ENCODE results near the gene FAM156B. TPM values are rescaled to one million over a fixed set of nuclear protein-coding genes. Genes with fewer than 3 reads are reported as not detected.

FAM156B gene
- total and polyA plus RNA-seq, 2 donors (not counting 1 experiment from before 2014, with no cell fraction given), result 13.3 to 50.8 TPM

DNA sequence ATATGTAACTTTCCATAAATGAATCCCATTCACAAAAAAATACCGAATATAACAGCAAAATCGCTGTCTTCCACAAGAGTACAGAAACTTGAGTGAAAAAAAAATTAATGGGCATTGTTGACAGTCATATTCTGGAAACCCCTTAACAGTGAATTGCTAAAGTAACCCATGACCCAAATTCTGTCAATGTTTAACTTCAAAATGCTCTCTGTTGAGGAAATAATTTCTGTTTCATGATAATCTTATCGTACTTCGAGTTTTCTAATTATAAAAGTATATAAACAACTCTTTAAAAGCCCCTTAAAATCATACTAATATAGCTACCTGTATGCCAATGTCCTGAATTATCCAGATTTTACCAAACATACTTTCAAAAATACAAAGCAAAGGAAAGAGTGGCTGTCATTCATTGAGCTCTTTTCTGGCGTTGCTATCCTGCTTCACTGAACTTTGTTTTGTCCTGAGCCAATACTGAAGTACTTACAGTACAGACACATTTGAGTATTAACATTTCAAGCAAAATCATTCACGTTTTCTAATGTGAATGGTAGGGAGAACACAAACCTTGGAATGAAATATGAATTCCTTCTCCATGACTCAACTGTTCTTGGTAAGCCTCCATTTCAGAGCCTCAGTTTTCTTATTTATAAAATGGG lies 31.7 kb upstream of the FAM156B start:
- no peaks in the 10 kb centered on the region for H3K4me1 Mint-ChIP-seq
- DNase-seq, result no peak

DNA sequence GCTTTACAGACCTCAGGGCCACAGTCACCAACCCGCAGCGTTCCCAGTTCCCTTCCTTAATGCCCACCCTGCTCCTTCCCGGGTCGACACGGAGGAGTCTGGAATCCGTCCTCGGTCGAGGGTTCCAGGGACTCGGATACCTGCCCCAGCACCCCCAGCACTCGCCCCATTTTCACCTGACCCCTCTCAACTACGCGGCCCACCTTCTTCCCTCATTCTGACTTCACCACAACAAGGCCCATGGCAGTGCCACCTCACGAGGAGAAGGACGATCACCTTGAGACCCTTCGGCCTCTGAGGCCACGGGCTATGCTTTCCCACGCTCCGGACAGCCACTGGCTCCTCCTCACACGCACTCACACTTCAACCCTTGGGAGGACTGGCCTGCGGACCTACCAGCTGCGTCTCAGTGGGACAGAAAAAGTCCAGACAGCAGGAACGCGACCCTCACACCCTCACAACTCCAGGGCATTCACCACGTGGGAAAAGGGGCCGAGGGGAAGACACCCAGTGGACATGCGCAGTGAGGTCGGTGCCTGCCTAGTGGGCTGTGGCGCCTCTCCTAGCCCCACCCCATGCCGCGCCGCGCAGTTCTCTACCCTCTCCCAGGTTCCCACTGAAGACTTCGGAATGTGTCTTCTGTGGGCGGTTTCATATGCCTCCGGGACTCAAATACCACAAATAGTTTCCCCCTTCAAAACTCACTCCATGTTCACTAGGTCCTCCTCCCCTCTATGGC lies 29.4 kb upstream of the FAM156B start, which contains the start of gene XAGE3:
Gene XAGE3 (minus strand): TSS at position 474 of the 739 bp plus-strand sequence. CDS start 950 bp downstream, outside the sequence.
- no peak within 1 kb of the TSS for H2AFZ ChIP-seq (ENCODE audit: insufficient read depth, low read depth, low read length, poor library complexity, severe bottlenecking)
- H3K4me1 ChIP-seq (ENCODE audit: control insufficient read depth in 2 of 2, insufficient read depth in 2 of 2, low read length in 2 of 2), result no peaks in the 10 kb centered on the region
- POLR2A ChIA-PET, result no interaction called here
- no peaks in the 10 kb centered on the region for H3K27me3 ChIP-seq (replicated peaks in 1 of 4; ENCODE audit: control extremely low read depth in 1 of 4, control insufficient read depth in 3 of 4, insufficient read depth in 4 of 4, low read length in 3 of 4)
- no peak for ATAC-seq (ENCODE audit: low read depth)
- no peak for DNase-seq
- no peak within 1 kb of the TSS for H3K27ac ChIP-seq (ENCODE audit: low read length in 2 of 2)
- H3K9me3 ChIP-seq (ENCODE audit: control extremely low read depth in 1 of 3, control insufficient read depth in 2 of 3, insufficient read depth in 1 of 3, low read length in 2 of 3), result no peaks in the 10 kb centered on the region
- Mint-ChIP-seq H3K4me1 (no peaks in the 10 kb centered on the region), H3K9me3 (ENCODE audit: insufficient read depth) (no peaks in the 10 kb centered on the region), H3K27ac (no peak within 1 kb of the TSS), H3K27me3 (no peaks in the 10 kb centered on the region), H3K4me3 (no peak within 1 kb of the TSS)
- no peak within 1 kb of the TSS for H3K9ac ChIP-seq (ENCODE audit: low read length)
- H3K36me3 ChIP-seq (replicated peaks in 1 of 2; ENCODE audit: control extremely low read depth in 1 of 2, control insufficient read depth in 1 of 2, extremely low read depth in 1 of 2, insufficient read depth in 2 of 2, low read length in 1 of 2), result no peaks in the 10 kb centered on the region
- no peak for TF ChIP-seq EZH2 (IDR thresholded peaks at IDR 0.05; ENCODE audit: borderline replicate concordance, insufficient read depth, low read depth, low read length, poor library complexity, severe bottlenecking)
- TF ChIP-seq, protein P1, sequence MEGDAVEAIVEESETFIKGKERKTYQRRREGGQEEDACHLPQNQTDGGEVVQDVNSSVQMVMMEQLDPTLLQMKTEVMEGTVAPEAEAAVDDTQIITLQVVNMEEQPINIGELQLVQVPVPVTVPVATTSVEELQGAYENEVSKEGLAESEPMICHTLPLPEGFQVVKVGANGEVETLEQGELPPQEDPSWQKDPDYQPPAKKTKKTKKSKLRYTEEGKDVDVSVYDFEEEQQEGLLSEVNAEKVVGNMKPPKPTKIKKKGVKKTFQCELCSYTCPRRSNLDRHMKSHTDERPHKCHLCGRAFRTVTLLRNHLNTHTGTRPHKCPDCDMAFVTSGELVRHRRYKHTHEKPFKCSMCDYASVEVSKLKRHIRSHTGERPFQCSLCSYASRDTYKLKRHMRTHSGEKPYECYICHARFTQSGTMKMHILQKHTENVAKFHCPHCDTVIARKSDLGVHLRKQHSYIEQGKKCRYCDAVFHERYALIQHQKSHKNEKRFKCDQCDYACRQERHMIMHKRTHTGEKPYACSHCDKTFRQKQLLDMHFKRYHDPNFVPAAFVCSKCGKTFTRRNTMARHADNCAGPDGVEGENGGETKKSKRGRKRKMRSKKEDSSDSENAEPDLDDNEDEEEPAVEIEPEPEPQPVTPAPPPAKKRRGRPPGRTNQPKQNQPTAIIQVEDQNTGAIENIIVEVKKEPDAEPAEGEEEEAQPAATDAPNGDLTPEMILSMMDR (IDR thresholded peaks at IDR 0.05), result no peak
- WGBS (ENCODE audit: insufficient coverage), result 94% methylated on average over 17 of the region's 35 CpGs
- intact Hi-C loops (cut with micrococcal nuclease), result no loop called here
- no peak within 1 kb of the TSS for H3K4me3 ChIP-seq (ENCODE audit: control extremely low read depth in 1 of 5, extremely low read depth in 1 of 5, insufficient read depth in 1 of 5, low read depth in 2 of 5, low read length in 4 of 5)
- CTCF ChIA-PET, result no interaction called here
- H4K20me1 ChIP-seq (ENCODE audit: control insufficient read depth, insufficient read depth, low read length, poor library complexity, severe bottlenecking), result no peaks in the 10 kb centered on the region
- H3K4me2 ChIP-seq (replicated peaks; ENCODE audit: low read depth, low read length, poor library complexity, severe bottlenecking), result no peak within 1 kb of the TSS
- H3K79me2 ChIP-seq (ENCODE audit: control insufficient read depth, insufficient read depth, low read length), result no peaks in the 10 kb centered on the region

More for the DNA sequence above, 31.7 kb upstream of the FAM156B start:
- intact Hi-C loops (cut with micrococcal nuclease), result no loop called here
- Histone ChIP-seq H3K9ac (ENCODE audit: low read length) (no peak overlapping the region), H3K4me2 (replicated peaks; ENCODE audit: low read depth, low read length, poor library complexity, severe bottlenecking) (no peak overlapping the region), H3K27ac (ENCODE audit: low read length in 2 of 2) (no peak overlapping the region), H3K27me3 (replicated peaks in 1 of 4; ENCODE audit: control extremely low read depth in 1 of 4, control insufficient read depth in 3 of 4, insufficient read depth in 4 of 4, low read length in 3 of 4) (no peaks in the 10 kb centered on the region), H3K36me3 (replicated peaks in 1 of 2; ENCODE audit: control extremely low read depth in 1 of 2, control insufficient read depth in 1 of 2, extremely low read depth in 1 of 2, insufficient read depth in 2 of 2, low read length in 1 of 2) (no peaks in the 10 kb centered on the region), H4K20me1 (ENCODE audit: control insufficient read depth, insufficient read depth, low read length, poor library complexity, severe bottlenecking) (no peaks in the 10 kb centered on the region), H3K9me3 (ENCODE audit: control extremely low read depth in 1 of 3, control insufficient read depth in 2 of 3, insufficient read depth in 1 of 3, low read length in 2 of 3) (no peaks in the 10 kb centered on the region), H2AFZ (ENCODE audit: insufficient read depth, low read depth, low read length, poor library complexity, severe bottlenecking) (no peak overlapping the region), H3K4me3 (ENCODE audit: control extremely low read depth in 1 of 5, extremely low read depth in 1 of 5, insufficient read depth in 1 of 5, low read depth in 2 of 5, low read length in 4 of 5) (no peak overlapping the region), H3K79me2 (ENCODE audit: control insufficient read depth, insufficient read depth, low read length) (no peaks in the 10 kb centered on the region), H3K4me1 (ENCODE audit: control insufficient read depth in 2 of 2, insufficient read depth in 2 of 2, low read length in 2 of 2) (no peaks in the 10 kb centered on the region)
- no CpG with 5 or more reads among the region's 6 CpGs for WGBS (ENCODE audit: insufficient coverage)
- Mint-ChIP-seq H3K27me3 (peaks cover 6% of the 10 kb centered on the region), H3K27ac (no peak overlapping the region), H3K9me3 (ENCODE audit: insufficient read depth) (no peaks in the 10 kb centered on the region), H3K4me3 (no peak overlapping the region)
- no peak for TF ChIP-seq EZH2 (IDR thresholded peaks at IDR 0.05; ENCODE audit: borderline replicate concordance, insufficient read depth, low read depth, low read length, poor library complexity, severe bottlenecking)
- TF ChIP-seq, protein P1 (IDR thresholded peaks at IDR 0.05), result no peak
- no peak for ATAC-seq (ENCODE audit: low read depth)
- ChIA-PET POLR2A (no interaction called here), CTCF (no interaction called here)
